Activated CD8-positive, alpha-beta memory T cell treated with anti-CD3 and anti-CD28 coated beads, Interleukin-2, amount 50 U/mL, for 48 hours (primary cell): Measurements from ENCODE around the gene RAMP1.
A peak's percentile ranks its signal among the peaks of the same experiment; 100 is the strongest.
"Not testable (repeated sequence)": the region's sequence is repeated elsewhere in the genome, so short reads cannot be mapped to it uniquely, and the experiment has no call there.

ENCODE experiments used
- DNase-seq: peaks from one replicate; pipeline ENCODE4 v3.0.0-alpha.2; 2020

The RAMP1 gene

DNA sequence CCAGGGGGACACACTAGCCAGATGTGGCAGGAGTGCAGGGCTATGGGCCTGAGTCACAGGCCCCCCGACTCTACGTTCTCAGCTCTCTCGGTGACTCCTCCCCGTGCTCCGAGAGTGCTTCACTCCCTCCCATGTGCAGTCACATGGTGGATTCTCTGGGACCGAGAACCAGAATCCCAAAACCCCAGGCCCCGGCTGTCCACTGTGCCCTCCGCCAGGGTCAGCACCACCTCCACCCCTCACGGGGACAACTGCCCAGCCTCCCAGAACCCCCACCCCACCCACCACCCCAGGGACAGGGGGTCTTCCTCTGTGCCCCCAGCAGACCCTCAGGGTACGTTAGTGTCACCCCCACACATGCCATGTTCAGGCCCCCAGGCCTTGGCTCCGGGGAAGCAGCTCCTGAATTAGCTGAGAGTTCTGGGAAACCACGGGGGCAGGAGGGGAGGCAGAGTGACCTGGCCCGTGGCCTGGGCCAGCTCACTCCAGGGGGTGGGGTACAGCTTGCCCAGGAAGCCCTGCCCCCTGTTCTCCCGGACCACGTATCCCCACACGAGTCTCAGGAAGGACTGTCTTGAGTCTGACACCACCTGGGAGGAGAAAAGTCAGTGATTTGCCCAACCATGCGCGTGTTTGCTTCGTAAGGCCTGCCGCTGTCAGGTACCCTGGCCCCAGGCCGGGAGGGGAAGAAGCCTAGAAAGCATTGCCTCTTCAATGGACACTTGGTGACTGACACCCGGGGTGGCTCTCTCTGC, 4.4 kb downstream of the RAMP1 start:
- DNase-seq: peak; percentile 36

- DNase-seq: peak; percentile 37
These were observed 5.1 kb downstream of the RAMP1 start for GRCh38 chr2:237864444-237864931.

- peak; percentile 30 for DNase-seq
These were observed 5.7 kb downstream of the RAMP1 start for GRCh38 chr2:237864940-237865622.

DNA sequence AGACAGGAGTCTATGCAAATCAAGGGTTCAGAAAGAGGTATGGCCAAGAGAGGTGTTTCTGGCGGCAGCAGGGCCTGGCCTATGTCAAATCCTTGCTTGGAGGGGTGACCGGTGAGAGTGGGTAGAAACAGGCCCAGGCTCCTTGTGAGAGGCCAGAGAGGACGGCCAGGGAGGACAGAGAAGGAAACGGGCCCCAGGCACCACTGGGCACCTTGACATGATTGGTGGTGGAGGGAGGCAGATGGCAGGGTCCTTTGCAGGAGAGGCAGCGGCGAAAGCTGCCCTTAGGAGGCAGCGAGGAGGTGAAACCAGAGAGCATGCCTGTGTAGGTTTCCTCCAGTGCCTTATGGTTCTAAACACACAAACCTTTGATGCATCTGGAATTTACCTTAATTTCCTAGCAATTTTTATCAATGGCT, 6.2 kb downstream of the RAMP1 start:
- peak; percentile 40 for DNase-seq

DNA sequence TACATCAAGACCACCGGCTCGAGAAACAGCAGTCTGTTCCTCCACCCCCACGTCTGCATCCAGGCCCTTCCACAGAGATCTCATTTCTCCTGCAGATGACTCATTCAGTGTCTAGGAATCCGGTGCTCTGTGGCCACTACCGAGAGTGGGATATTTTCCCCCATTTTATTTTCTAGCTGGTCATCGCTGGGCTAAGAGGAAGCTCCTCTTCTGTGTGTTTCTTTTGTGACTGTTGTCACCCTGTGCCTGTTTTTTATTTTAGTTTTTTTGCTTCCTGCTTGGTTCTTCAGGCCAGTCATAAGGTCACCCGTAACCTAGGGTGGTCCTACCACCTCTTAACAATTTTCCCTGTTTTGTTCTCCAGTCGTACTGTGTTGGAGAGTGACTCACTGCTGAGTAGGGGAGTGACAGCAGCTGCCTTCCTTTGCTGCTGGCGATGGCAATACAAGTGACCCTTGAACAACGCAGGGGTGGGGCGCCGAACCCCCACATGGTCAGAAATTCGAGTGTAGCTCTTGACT, 6.7 kb downstream of the RAMP1 start:
- peak; percentile 22 for DNase-seq

- no peak for DNase-seq
These were observed 8.0 kb downstream of the RAMP1 start for GRCh38 chr2:237867465-237867864.

GRCh38 chr2:237868074-237868473, 8.7 kb downstream of the RAMP1 start:
- DNase-seq: not testable (repeated sequence)

DNA sequence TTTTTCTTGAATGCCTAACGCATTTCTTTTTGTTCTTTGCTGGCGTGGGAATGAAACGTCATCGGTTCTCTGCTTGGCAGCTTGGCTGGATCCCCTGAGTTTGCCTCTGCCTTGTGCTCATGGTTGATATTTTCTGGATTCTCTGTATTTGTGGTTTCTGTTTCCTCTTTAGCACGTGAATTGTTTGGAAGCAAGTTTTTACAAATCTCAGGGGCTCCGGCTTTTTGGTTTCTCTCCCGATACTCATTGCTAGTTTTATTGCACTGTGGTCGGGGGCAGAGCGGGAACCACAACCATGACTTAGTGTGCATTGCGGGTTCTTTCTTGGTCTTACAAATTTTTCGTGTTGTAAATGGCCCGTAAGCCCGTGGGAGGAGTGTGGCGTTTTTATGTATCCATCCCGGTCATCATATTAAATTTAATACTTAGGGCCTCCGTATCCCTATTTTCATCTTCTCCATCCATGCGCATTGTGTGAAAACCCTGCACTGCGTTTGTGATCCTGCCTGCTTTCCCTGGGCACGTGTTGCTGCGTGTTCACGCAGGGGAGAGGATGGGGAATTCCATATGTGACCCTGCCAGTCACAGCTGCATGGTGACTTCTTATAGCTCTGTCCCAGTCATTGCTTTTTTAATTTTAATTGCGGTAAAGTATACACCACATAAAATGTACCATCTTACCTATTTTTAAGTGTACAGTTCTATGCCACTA, 9.4 kb downstream of the RAMP1 start:
- peak; percentile 45 for DNase-seq

GRCh38 chr2:237869343-237870102, 10.1 kb downstream of the RAMP1 start:
- DNase-seq: peak; percentile 35

- DNase-seq: peak; percentile 15
These were observed 10.7 kb downstream of the RAMP1 start for GRCh38 chr2:237870126-237870525.

GRCh38 chr2:237870754-237871651, 11.6 kb downstream of the RAMP1 start:
- peak; percentile 43 for DNase-seq

GRCh38 chr2:237872178-237872887, 12.9 kb downstream of the RAMP1 start:
- DNase-seq: peak; percentile 23

GRCh38 chr2:237873421-237873831, 14.0 kb downstream of the RAMP1 start:
- DNase-seq: peak; percentile 45

GRCh38 chr2:237873897-237874551, 14.6 kb downstream of the RAMP1 start:
- peak; percentile 46 for DNase-seq

DNA sequence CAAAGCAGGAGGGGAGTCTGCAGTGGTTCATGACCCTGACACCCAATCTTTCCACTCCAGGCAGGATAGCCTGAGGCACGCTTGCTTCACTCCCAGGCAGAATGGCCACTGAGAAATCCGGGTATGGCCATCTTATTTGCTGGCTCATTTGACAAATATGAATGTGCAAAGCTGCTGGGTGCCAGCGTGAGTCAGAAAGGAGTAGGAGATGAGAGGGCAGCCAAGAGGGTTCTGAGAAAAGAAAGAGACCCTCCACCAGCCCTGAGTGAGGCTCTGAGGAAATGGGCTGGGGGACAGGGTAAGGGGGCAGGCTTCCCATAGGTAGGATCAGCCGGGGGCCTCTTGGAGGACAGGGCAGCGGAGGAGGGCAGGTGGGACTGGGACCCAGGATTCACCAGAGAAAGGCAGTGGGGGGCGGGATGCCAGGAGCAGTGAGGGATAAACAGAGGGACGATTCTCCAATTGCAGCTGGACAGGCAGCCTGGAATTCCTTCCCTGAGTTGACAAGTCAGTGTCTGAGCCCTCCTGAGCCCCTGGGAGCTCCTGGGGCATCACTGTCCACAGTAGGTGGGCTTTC, 15.2 kb downstream of the RAMP1 start:
- peak; percentile 43 for DNase-seq

- peak; percentile 37 for DNase-seq
These were observed 16.0 kb downstream of the RAMP1 start for GRCh38 chr2:237875256-237876060.

GRCh38 chr2:237876061-237876526, 16.7 kb downstream of the RAMP1 start:
- peak; percentile 43 for DNase-seq

DNA sequence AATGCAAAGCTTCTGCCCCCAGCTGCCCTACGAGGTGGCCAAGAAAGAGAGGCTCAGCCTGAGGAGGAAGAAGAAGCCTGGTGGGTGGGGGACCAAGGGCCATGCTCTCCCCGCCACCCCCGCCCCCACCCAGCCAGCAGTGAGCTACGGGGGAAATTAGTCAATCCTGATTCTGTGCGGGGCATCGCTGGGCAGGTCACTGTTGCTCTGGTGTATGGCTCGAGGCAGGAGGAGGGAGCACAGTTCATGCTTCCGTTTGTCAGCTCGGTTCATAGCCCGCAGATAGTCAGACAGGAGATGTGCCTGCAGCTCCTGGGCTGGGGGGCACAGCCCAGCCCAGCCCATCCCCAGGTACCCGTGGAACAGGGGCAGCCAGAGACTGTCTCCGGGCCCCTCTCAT, 17.1 kb downstream of the RAMP1 start:
- no peak for DNase-seq
